Mesenteric fat pad (tissue), 1 donor: Measurements from ENCODE around the gene ZNF688. TPM values are rescaled to one million over a fixed set of nuclear protein-coding genes. Genes with fewer than 3 reads are reported as not detected.
A peak's percentile ranks its signal among the peaks of the same experiment; 100 is the strongest.

Experiments used
- DNase-seq: peaks from one replicate; pipeline ENCODE4 v3.0.0-alpha.2; 2020; ENCODE audit warnings: low spot score
- total RNA-seq: library from RNA; stranded (reverse); fragmentation: NEBNext Ultra II Directional; extraction: Animal tissue kit (Norgen Biotek cat#: 25700); gene quantifications from one replicate; pipeline ENCODE4 v1.2.1, GENCODE V29; 2021
- donor health status: DM: yes; HTN: yes; CAD: no.

Gene ZNF688
- total RNA-seq, 1 donor from 2014 or later, result 12.1 TPM

DNA sequence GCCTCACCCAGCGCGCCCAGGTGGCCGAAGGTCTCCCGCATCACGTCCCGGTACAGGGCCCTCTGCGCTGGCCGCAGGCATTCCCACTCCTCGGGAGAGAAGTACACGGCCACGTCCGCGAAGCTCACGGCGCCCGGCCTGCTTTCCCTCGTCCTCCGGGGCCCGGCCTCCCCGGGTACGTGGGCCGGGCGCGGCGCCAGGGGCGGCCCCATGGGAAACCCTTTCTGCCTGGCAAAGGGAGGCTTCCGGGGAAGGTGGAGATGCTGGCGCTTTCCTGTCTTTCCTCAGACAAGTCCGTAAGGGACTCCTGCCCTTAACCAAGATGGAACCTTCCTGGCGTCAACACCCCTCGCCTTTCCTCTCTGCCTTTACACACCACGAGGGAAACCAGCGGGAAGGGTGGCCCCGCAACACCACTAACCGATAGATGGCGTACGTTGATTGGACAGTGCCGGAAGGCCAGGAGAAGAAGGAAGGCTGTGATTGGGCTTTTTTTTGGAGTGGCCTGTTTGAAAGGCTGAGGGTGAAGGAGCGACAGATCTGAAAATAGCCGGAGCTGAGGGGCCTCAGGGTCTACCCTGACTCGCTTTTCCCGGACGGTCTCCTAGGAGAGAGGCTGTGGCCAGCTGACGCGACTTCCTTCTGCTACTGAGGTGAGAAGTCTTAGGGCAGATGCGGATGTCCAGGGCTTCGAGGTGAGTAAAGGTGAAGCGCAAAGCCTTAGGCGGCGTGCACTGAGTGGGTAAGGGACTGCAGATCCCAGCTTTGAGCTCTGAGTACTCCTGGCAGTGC, 14.1 kb upstream of the ZNF688 start, which contains the start of gene ZNF785:
ZNF785 (minus strand) TSS at position 298 of the 792 bp plus-strand sequence; CDS start at position 212, 86 bp downstream.
- DNase-seq, result peak; percentile 95

DNA sequence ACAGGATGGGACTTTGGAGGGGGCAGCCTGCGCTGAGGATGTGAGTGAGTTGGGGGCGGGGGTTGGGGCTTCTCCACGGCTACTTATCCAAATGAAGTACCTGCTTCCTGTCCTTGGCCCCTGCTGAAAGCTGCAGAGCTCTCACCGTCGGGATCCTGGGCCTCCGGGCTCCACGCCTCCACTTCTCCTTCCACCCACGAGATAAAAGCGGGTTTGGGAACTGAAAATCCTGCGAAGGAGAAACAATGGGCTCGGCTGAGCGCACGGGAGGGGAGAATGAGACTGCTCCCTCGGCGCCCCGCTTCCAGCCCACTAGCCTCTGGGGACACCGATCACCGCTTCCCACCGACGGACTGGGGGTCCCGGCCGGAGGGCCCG, 13.5 kb upstream of the ZNF688 start:
- no peak for DNase-seq

DNA sequence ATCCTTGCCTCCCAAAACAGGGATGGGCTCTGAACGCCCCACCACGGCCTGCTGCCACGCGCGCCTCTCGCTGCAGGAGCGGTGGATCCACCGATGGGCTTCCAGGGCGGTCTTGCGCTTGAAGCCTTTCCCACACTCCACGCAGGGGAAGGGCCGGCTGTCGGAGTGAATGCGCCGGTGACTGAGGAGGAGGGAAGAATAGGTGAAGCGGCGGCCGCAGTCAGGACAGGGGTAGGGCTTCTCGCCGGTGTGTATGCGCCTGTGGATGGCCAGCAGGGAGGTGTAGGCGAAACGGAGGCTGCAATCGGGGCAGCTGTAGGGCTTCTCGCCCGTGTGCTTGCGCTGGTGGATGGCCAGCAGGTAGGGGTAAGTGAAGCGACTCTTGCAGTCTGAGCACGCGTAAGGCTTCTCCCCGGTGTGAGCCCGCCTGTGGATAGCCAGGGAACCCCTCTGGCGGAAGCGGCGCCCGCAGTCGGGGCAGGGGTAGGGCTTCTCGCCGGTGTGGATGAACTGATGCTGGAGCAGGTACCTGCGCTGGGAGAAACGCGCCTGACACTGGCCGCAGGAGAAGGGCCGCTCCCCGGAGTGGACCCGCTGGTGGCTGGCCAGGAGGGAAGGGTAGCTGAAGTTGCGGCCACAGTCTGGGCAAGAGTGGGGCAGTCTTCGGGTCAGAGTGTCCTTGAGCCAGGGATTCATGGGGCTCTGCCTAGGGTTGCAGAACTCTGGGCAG, 11.3 kb upstream of the ZNF688 start:
- DNase-seq, result no peak

DNA sequence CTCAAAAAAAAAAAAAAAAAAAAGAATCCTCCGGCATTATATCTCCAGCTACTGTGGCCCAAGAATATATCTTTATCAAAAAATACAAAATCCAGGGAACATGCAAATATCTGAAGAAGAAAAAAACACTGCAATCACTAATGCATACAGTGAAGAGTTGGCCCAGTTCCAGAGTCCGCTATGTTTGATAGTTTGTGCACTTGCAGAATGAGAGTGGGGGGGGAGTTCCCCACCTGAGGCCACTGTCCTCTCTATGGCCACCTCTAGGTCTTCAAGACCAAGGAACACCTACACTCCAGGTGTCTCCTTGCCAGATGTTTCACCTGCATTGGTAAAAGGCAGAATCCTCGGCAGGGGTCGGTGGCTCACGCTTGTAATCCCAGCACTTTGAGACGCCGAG, 9.9 kb upstream of the ZNF688 start:
- DNase-seq, result no peak

DNA sequence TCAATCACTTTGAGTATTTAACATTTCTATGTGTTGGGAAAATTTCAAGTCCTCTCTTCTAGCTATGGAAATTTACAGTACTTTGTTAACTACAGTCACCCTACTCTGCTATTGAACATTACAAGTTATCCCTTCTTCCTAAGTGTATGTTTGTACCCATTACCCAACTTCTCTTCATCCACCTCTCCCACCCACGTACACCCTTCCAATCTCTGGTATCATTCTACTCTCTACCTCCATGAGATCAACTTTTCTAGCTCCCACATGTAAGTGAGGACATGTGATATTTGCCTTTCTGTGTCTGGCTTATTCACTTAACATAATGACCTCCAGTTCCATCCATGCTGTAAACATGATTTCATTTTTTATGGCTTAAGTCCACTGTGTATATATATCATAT, 3.2 kb upstream of the ZNF688 start:
- no peak for DNase-seq

DNA sequence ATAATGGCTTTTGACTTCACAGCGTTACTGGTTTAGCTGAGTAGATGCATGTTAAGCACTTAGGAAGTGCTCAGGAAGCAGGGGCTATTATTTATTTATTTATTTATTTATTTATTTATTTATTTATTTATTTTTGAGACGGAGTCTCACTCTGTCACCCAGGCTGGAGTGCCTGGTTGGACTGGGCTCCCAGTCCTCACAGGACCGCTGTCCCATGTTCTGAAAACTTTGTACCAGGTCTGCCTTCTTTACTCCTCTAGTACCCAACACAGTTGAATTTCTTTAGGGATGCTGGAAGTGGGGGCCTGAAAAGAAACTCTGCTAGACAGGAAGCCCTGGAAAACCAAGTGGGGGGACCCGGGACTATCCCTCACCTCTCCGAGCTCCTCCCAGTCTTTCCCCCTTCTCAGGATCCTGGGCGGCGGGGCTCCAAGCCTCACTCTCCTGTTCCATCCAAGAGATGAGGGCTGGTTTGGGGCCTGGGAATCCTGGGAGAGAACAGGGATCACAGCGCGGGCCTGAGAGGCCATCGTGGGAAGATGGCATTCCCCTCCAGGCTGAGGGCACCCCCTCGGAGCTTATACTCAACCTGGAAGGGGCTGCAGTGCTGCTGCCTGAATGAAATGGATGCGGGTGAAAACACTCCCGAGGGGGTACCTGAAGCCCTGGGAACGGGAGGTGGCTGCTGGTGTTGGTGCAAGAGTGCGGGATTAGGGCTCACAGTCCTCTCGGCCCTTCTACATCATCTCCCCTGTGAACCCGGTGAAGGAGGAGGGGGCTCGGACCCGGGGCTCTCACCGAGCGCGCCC, 674 bp downstream of the ZNF688 start:
- no peak for DNase-seq

DNA sequence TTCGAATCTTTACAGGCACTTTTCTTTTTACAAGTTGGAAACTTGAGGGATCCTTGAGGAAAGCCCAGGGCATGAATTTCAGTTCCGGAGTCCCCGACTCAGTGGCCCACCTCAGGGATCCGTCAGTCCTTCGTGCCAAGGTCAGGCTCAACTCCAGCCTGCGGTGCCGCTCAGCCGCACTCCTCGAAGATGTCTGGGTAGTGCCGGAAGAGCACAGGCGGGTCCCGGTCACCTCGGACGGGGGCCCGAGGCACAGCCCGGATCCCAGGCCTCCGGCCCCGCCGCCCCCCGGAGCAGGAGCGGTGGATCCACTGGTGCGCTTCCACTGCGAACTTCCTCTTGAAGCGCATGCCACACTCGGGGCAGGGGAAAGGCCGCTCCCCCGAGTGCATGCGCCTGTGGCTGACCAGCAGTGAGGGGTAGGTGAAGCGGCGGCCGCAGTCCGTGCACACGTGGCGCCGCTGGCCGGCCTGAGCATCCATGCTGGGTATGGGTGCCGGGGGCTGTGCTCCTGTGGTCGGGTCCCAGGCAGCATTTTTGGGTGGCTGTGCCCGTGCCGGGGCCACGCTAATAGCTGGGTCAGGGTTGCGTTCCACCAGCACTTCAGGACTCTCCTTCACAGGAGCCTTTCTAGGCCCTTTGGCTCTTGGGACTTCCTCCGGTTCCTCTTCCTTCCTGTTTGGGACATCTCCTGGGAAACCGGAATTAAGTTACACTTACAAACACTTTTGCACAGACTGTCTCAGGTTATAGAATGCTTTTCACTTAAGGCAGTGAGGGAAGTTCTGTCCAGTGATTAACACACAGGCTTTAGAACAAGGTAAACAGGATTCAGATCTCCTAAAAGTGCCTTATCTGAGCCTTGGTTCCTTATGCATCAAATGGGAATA, 1.5 kb downstream of the ZNF688 start:
- no peak for DNase-seq

DNA sequence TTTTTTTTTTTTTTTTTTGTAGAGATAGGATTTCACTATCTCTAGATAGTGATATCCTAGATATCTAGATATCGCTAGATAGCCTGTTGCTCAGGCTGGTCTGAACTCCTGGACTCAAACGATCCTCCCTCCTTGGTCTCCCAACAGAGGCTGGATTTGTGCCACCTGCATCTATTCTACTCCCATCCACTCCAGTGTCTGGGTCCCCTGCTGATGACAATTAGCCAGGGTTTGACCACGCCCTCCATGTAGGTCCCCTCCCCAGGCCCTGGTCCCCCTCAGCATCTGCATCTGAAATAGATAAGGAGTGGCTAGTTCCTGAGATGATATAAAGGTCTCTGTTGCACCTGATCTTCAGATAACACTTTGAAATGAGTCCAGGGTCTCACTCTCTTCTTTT, 2.2 kb downstream of the ZNF688 start:
- no peak for DNase-seq

DNA sequence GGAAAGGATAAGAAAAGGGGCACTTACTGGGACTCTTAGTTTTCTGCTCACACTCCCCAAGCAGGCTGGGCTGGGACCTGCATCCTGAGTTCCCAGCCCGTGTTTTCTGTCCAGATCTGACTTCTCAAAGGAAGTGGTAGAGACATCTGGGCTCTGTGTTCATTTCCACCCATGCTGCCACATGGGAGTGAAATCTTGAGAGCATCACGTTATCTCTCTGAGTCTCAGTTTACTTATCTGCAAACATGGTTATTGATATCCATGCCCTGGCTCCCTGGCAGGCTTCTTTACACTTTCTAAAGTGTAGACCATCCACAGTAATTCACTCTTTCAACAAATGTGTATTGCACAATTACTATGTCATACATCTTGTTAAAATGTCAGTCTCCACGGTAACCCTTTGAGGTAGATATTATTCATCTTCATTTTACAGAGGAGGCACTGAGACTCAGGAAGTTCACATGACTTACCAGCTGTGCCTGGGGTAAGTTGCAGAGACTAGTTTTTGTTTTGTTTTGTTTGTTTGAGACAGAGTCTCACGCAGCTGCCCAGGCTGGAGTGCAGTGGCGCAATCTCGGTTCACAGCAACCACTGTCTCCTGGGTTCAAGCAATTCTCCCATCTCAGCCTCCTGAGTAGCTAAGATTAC, 3.4 kb downstream of the ZNF688 start:
- no peak for DNase-seq

DNA sequence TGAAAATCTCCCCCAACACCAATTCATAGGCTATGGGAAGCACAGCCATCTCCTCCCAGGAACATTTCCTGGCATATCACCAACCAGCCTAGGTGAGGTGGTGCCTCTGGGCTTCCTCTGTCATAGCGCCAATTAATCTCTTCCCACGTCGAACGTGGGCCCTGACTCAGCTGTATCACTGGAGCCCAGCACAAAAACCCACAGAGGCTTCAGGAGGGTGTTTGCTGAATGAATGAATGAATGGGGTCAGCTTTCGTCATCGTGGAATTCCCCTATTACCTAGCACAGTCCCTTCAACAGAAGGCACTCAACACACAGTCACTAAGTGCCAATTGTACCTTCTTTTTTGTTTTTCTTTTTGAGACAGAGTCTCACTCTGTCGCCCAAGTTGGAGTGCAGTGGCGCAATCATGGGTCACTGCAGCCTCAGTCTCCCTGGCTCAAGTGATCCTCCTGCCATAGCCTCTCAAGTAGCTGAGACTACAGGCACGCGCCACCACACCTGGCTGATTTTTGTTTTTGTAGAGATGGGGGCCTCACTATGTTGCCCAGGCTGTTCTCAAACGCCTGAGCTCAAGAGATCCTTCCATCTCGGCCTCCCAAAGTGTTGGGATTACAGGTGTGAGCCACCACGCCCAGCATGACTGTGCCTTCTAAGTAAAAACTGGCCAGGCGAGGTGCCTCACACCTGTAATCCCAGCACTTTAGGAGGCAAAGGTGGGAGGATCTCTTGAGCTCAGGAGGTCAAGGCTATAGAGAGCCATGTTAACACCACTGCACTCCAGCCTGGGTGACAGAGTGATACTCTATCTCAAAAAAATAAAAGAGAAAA, 4.1 kb downstream of the ZNF688 start:
- DNase-seq, result no peak

DNA sequence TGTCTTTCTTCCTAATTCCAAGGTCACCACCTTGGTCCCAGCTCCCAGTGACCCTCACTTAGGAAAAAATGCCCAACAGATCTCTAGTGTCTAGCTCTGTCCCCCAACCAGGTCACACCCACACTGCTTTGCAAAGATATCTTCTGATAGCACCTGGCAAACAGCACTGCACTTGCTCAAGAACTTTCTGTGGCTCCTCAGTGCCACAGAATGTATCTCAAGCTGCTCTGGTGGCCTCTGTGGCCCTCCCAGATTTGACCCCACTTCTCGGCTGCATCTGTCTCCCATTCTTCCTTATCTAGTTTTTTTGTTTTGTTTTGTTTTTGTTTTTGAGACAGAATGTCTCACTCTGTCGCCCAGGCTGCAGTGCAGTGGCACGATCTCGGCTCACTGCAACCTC, 5.0 kb downstream of the ZNF688 start:
- no peak for DNase-seq

DNA sequence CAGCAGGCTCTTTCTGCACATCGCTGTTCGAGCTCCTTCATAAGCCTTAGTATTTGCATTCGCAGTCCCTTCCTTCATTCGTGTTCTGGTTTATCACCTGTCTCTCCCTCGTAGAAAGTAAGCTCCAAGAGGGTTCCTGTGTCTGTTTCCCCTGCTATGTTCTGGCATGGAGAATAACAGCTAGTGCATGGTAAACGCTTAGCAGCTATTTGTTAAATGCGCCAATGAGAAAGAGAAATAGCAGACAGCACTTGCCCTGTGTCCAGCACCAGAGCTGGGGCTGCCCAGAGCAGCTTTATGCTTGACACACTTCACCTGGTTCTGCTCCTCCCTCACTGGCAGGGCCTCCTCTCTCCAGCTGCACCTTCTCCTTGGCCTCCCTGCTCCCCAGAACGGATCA, 5.5 kb downstream of the ZNF688 start:
- no peak for DNase-seq

DNA sequence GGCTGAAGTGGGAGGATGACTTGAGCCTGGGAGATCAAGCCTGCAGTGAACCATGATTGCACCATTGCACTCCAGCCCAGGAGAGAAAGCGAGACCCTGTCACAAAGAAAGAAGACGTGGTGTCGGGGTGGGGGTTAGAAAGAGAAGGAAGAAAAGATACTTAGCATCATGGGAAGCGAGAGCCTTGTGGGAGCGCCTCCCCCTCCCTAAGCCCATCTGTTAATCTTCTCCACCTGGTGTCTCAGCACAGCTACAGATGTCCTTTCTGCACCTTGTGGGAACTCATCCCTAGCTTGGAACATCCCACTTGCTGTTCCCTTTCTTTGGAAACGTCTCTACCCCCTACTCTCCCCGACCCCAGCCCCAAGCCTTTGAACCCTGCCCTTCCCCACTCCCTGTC, 6.0 kb downstream of the ZNF688 start:
- no peak for DNase-seq

DNA sequence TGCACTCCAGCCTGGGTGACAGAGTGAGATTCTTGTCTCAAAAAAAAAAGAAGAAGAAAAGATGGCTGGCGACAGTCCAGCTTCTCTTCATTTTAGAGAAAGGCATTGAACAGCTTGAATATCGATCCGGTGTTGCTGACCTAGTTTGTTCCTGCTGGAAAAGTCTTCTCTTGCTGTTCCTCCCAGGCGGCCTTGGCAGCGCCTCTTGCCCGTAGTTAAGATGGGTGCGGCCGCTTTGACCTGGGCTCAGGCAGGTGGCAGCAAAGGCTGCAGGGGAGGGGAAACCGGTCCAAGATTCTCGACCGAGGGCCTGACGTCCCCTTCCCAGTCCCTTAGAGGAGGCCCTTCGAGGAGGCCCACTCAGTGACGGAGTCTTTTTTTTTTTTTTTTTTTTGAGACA, 9.5 kb downstream of the ZNF688 start:
- no peak for DNase-seq

DNA sequence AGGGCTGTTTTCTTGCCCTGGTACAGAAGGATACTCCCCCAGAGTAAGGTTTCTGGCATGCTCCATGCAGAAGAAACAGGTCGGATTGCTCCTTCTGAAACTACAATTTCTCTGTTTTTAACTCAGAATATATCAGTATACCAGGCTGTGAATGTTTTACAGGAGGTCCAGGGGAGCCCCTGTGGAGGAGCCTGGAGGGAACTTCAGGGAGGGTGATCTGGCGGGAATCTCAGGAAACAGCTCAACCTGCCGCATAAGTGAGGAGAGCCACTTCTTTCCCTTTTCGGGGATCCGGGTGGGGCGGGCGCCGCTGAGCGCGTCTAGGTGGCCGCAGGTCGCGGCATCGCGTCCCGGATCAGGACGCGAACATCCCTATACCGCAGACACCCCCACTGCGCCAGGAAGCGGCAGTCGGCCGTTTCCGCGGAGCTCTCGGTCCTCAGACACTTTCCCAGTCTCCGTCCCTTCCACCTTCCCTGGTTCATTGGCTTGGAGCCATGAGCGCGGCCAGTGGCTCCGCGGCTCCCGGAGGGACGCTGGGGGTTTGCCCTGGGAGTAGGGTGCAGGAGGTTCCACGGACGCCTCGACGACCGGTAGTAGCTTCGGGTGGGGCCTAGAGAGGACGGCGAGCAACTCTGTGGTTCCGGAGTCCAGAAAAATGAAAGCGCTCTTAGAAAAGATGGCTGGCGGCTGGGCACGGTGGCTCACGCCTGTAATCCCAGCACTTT, 10.3 kb downstream of the ZNF688 start:
- DNase-seq, result no peak

DNA sequence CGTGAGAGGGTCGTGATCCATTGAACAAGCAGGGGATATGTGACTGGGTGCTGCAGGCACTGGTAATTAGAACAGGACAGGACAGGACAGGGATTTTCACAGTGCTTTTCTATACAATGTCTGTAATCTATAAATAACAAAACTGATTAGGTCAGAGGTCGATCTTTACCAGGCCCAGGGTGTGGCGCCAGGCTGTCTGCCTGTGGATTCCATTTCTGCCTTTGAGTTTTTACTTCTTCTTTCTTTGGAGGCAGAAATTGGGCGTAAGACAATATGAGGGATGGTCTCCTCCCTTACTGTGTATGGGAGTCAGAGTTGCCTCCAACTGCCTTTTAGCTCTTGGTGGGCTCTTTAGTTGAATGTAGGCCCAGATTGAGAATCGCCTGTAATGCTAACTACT, 11.8 kb downstream of the ZNF688 start:
- DNase-seq, result no peak

DNA sequence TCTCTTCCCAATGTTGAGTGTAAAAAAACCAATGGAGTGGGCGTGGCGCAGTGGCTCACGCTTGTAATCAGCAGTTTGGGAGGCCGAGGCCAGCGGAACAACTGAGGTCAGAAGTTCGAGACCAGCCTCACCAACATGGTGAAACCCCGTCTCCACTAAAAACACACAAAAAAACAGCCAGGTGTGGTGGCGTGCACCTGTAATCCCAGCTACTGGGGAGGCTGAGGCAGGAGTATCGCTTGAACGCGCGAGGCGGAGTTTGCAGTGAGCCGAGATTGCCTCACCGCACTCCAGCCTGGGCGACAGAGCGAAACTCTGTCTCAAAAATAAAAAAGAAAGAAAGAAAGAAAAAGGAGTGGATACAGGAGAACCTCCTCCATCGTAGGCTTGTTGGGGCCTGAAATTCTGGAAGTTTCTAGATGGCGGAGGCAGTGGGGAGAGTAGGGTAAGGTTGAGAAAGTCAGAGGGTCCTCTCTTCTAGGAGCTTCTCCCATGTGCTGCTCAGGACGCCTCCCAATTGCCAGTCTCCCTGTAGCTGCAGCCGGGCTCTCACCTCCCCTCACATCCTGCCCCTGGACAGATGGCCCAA, 12.6 kb downstream of the ZNF688 start:
- DNase-seq, result no peak
